IMR-90 (cell line): ENCODE results near the gene ACRBP. TPM values are rescaled to one million over a fixed set of nuclear protein-coding genes. Genes with fewer than 3 reads are reported as not detected.

Experiments
- ATAC-seq: fragments of 200-7000 bp; cut with Tn5 transposase; 2 replicates; pipeline ENCODE4 v1.9.1; 2020; ENCODE audit warnings: low read depth, mild to moderate bottlenecking, moderate library complexity
- BruUV-seq: library from RNA; stranded (reverse); fragments of 400-500 nt; replicated peaks from 2 replicates; lab custom pipeline; 2021; lab: Mats Ljungman, UMichigan
- CTCF ChIA-PET: fragments of 300-600 bp; formaldehyde crosslinking; extraction: SDS; loops from one replicate; lab custom pipeline; 2021; ENCODE audit warnings: antibody characterized with exemption; lab: Yijun Ruan, JAX
- POLR2A ChIA-PET: fragments of 300-600 bp; sonication (Branson Sonifier 250); formaldehyde crosslinking; loops from one replicate; lab custom pipeline; 2022; ENCODE audit warnings: antibody characterized with exemption; ENCODE audit not compliant: unreplicated experiment; lab: Charles Lee
- DNase-seq: peaks from one replicate; pipeline ENCODE4 v3.0.0; 2013
- H2AFZ ChIP-seq: replicated peaks from 2 replicates; pipeline ENCODE3; 2013; ENCODE audit warnings: low read length, mild to moderate bottlenecking; ENCODE audit not compliant: poor library complexity
- H2AK5ac ChIP-seq: 2 replicates; pipeline ENCODE4 v1.6.1; 2013; ENCODE audit warnings: low read depth, low read length, inconsistent platforms
- H2AK9ac ChIP-seq: replicated peaks from 2 replicates; pipeline ENCODE3; 2013; ENCODE audit warnings: mild to moderate bottlenecking, low read depth, low read length, moderate library complexity; ENCODE audit not compliant: poor library complexity
- H2BK120ac ChIP-seq: 2 replicates; pipeline ENCODE4 v1.6.1; 2013; ENCODE audit warnings: low read depth, low read length, inconsistent platforms
- H2BK15ac ChIP-seq: 3 replicates; pipeline ENCODE4 v1.6.1; 2013; ENCODE audit warnings: low read depth, low read length, inconsistent platforms
- H2BK20ac ChIP-seq: 2 replicates; pipeline ENCODE4 v1.6.1; 2013; ENCODE audit warnings: low read depth, mild to moderate bottlenecking, inconsistent platforms, low read length, moderate library complexity
- H2BK5ac ChIP-seq: 2 replicates; pipeline ENCODE4 v1.6.1; 2013; ENCODE audit warnings: mild to moderate bottlenecking, low read depth, low read length, inconsistent platforms; ENCODE audit not compliant: poor library complexity, severe bottlenecking
- H3K14ac ChIP-seq: replicated peaks from 2 replicates; pipeline ENCODE4 v1.6.1; 2013; ENCODE audit warnings: low read depth, low read length, inconsistent platforms
- H3K18ac ChIP-seq: 2 replicates; pipeline ENCODE4 v1.6.1; 2013; ENCODE audit warnings: low read depth, low read length, control low read depth
- H3K23ac ChIP-seq: 2 replicates; pipeline ENCODE4 v1.6.1; 2013; ENCODE audit warnings: low read depth, low read length, inconsistent platforms
- H3K27ac ChIP-seq: 2 replicates; pipeline ENCODE4 v1.5.1; 2013; ENCODE audit warnings: mild to moderate bottlenecking, control low read depth, low read length; ENCODE audit not compliant: insufficient read depth
- H3K27me3 ChIP-seq: 2 replicates; pipeline ENCODE4 v1.6.1; 2013; ENCODE audit warnings: low read length; ENCODE audit not compliant: control insufficient read depth, insufficient read depth
- H3K36me3 ChIP-seq: 2 replicates; pipeline ENCODE4 v1.6.1; 2013; ENCODE audit warnings: low read length, mixed read lengths; ENCODE audit not compliant: control insufficient read depth, insufficient read depth
- H3K4ac ChIP-seq: 2 replicates; pipeline ENCODE4 v1.6.1; 2013; ENCODE audit warnings: low read depth, low read length, inconsistent platforms
- H3K4me1 ChIP-seq: 2 replicates; pipeline ENCODE4 v1.6.1; 2013; ENCODE audit warnings: low read length, mixed read lengths; ENCODE audit not compliant: control insufficient read depth, insufficient read depth
- H3K4me2 ChIP-seq: 2 replicates; pipeline ENCODE4 v1.6.1; 2013; ENCODE audit warnings: low read depth, mild to moderate bottlenecking, control low read depth, low read length, moderate library complexity
- H3K4me3 ChIP-seq: 2 replicates; pipeline ENCODE4 v1.5.1; 2013; ENCODE audit warnings: low read depth, mild to moderate bottlenecking, control low read depth, low read length, moderate library complexity; ENCODE audit not compliant: insufficient read depth
- H3K56ac ChIP-seq: 2 replicates; pipeline ENCODE4 v1.6.1; 2013; ENCODE audit warnings: low read length, inconsistent platforms; ENCODE audit not compliant: insufficient read depth; ENCODE audit errors: extremely low read depth
- H3K79me1 ChIP-seq, 2 experiments: 2 replicates each; pipeline ENCODE4 v1.6.1; 2013; ENCODE audit warnings: low read length in 2 of 2, inconsistent platforms in 1 of 2, low read depth in 1 of 2
- H3K9ac ChIP-seq: 2 replicates; pipeline ENCODE4 v1.6.1; 2013; ENCODE audit warnings: low read depth, low read length, control low read depth
- H3K9me1 ChIP-seq: 2 replicates; pipeline ENCODE4 v1.6.1; 2013; ENCODE audit warnings: low read length, inconsistent platforms; ENCODE audit not compliant: insufficient read depth
- H3K9me3 ChIP-seq: 2 replicates; pipeline ENCODE4 v1.6.1; 2013; ENCODE audit warnings: low read length; ENCODE audit not compliant: control insufficient read depth, insufficient read depth
- H4K20me1 ChIP-seq: 2 replicates; pipeline ENCODE4 v1.6.1; 2013; ENCODE audit warnings: low read length, inconsistent platforms; ENCODE audit not compliant: insufficient read depth
- H4K5ac ChIP-seq: 2 replicates; pipeline ENCODE4 v1.6.1; 2013; ENCODE audit warnings: mild to moderate bottlenecking, low read depth, low read length, control low read depth
- H4K8ac ChIP-seq, 2 experiments: 2 replicates each; pipeline ENCODE4 v1.6.1; 2013; ENCODE audit warnings: low read depth in 2 of 2, low read length in 2 of 2, control low read depth in 1 of 2, inconsistent platforms in 1 of 2
- H4K91ac ChIP-seq: 2 replicates; pipeline ENCODE4 v1.6.1; 2013; ENCODE audit warnings: low read depth, low read length, inconsistent platforms; ENCODE audit not compliant: insufficient read depth
- CHD1 ChIP-seq: IDR thresholded peaks from 2 replicates; pipeline ENCODE4 v1.6.1; 2012; ENCODE audit warnings: low read depth, low read length, improper control_type of control experiment
- CTCF ChIP-seq: conservative IDR thresholded peaks from 2 replicates; pipeline ENCODE4 v1.5.1; 2012; ENCODE audit warnings: mild to moderate bottlenecking, low read depth, low read length, improper control_type of control experiment
- ELK1 ChIP-seq: fragments of 150-350 bp; IDR thresholded peaks from 2 replicates; pipeline ENCODE4 v1.6.1; 2016; ENCODE audit warnings: low read depth, mild to moderate bottlenecking, low read length, moderate library complexity, borderline replicate concordance
- FOS ChIP-seq: fragments of 150-350 bp; IDR thresholded peaks from 2 replicates; pipeline ENCODE4 v1.6.1; 2016; ENCODE audit warnings: low read depth, low read length
- MAFK ChIP-seq: IDR thresholded peaks from 2 replicates; pipeline ENCODE4 v1.6.1; 2012; ENCODE audit warnings: low read depth, low read length, improper control_type of control experiment
- MAZ ChIP-seq: IDR thresholded peaks from 2 replicates; pipeline ENCODE4 v1.6.1; 2012; ENCODE audit warnings: low read depth, mild to moderate bottlenecking, low read length, improper control_type of control experiment, moderate library complexity, borderline replicate concordance
- MXI1 ChIP-seq: IDR thresholded peaks from 2 replicates; pipeline ENCODE4 v1.6.1; 2012; ENCODE audit warnings: low read depth, mild to moderate bottlenecking, low read length, moderate library complexity, borderline replicate concordance
- RAD21 ChIP-seq: IDR thresholded peaks from 2 replicates; pipeline ENCODE4 v1.6.1; 2012; ENCODE audit warnings: low read length, improper control_type of control experiment
- RCOR1 ChIP-seq: IDR thresholded peaks from 2 replicates; pipeline ENCODE4 v1.6.1; 2012; ENCODE audit warnings: mild to moderate bottlenecking, low read length, improper control_type of control experiment; ENCODE audit not compliant: insufficient replicate concordance
- RFX5 ChIP-seq: IDR thresholded peaks from 2 replicates; pipeline ENCODE4 v1.8.0; 2012; ENCODE audit warnings: low read depth, mild to moderate bottlenecking, low read length, moderate library complexity
- SMC3 ChIP-seq: fragments of 150-350 bp; IDR thresholded peaks from 2 replicates; pipeline ENCODE4 v1.6.1; 2016; ENCODE audit warnings: low read depth, mild to moderate bottlenecking, antibody characterized with exemption, low read length, moderate library complexity
- USF2 ChIP-seq: fragments of 150-350 bp; IDR thresholded peaks from 2 replicates; pipeline ENCODE4 v1.6.1; 2017; ENCODE audit warnings: mild to moderate bottlenecking, antibody characterized with exemption, low read length, low read depth
- WGBS, 2 experiments: methylation state at CpG; one replicate each; pipeline versions ENCODE4 v1.1.5 to v1.1.7; 2013; ENCODE audit warnings: missing lambda C conversion rate in 2 of 2; ENCODE audit not compliant: insufficient read length in 1 of 2; ENCODE audit errors: extremely low coverage in 2 of 2; 5-methylcytosine and 5-hydroxymethylcytosine counted together
- dilution Hi-C: fragments of 300-500 bp; cut with HindIII; formaldehyde crosslinking; loops from one replicate; pipeline ENCODE4 v1.14.3; 2018; ENCODE audit warnings: low sequenced_read_pairs; ENCODE audit not compliant: unreplicated experiment
- in situ Hi-C: fragments of 300-500 bp; cut with MboI; formaldehyde crosslinking; loops from 3 replicates; pipeline ENCODE4 v1.14.3; 2019; ENCODE audit warnings: low sequenced_read_pairs, inconsistent platforms, mixed read lengths
- intact Hi-C: fragments of 100-400 bp; cut with micrococcal nuclease; formaldehyde crosslinking; loops from 2 replicates; pipeline ENCODE4 v1.10.0; 2022
- polyA plus RNA-seq, 3 experiments: library from polyadenylated mRNA; depleted of rRNA; stranded (reverse); fragments of >200 nt; gene quantifications; 2 replicates each; pipeline ENCODE4 v1.2.3, GENCODE V29; 2012; ENCODE audit warnings: low replicate concordance in 1 of 3
- total RNA-seq: library from RNA; depleted of rRNA; stranded (reverse); fragments of >200 nt; gene quantifications from 2 replicates; pipeline ENCODE4 v1.2.3, GENCODE V29; 2012

ACRBP gene
- total and polyA plus RNA-seq, 2 of the 4 experiments (the other 2 are of a cell fraction), result 0.38 TPM; not detected in 1

GRCh38 chr12:6630736-6631135, 16.5 kb downstream of the ACRBP start:
- no peaks in the 10 kb centered on the region for H4K20me1 ChIP-seq
- CTCF ChIA-PET, result interaction anchor here (0.8 kb wide), 1 partner anchor 17 kb away, joined by 4 read pairs; no protein-coding TSS in a partner anchor
- DNase-seq (no peak), ATAC-seq (no peak)
- H2BK120ac ChIP-seq, result no peak overlapping the region
- no peak overlapping the region for H4K91ac ChIP-seq
- H3K56ac ChIP-seq, result no peak overlapping the region
- H2BK20ac ChIP-seq, result no peak overlapping the region
- H3K23ac ChIP-seq, result no peak overlapping the region
- no peak overlapping the region for H3K4me3 ChIP-seq
- no peaks in the 10 kb centered on the region for H3K36me3 ChIP-seq
- no peak overlapping the region for H3K14ac ChIP-seq
- H4K8ac ChIP-seq, result no peak overlapping the region
- no peak overlapping the region for H2AK5ac ChIP-seq
- no peak overlapping the region for H2AK9ac ChIP-seq
- peaks cover 6% of the 10 kb centered on the region; the same call in 1 of the 2 replicates for H3K4me1 ChIP-seq
- no peak overlapping the region for H3K9ac ChIP-seq
- TF ChIP-seq SMC3 (no peak), MAZ (no peak), MAFK (no peak), CHD1 (no peak), MXI1 (no peak), CTCF (no peak), RFX5 (no peak), USF2 (no peak), RAD21 (no peak), RCOR1 (no peak), FOS (no peak), ELK1 (no peak)
- no peaks in the 10 kb centered on the region for H3K79me1 ChIP-seq
- POLR2A ChIA-PET, result no interaction called here
- no peak overlapping the region for H2AFZ ChIP-seq
- 56% methylated on average over 2 of the region's 5 CpGs; no CpG with 5 or more reads in 1 of the 2 experiments for WGBS, 2 experiments
- no peak overlapping the region for H2BK5ac ChIP-seq
- H2BK15ac ChIP-seq, result no peak overlapping the region
- H3K4me2 ChIP-seq, result no peak overlapping the region
- H3K27ac ChIP-seq, result no peak overlapping the region
- dilution Hi-C loops (no loop called here), intact Hi-C loops (no loop called here), in situ Hi-C loops (no loop called here)
- no peak overlapping the region for H3K18ac ChIP-seq
- no peaks in the 10 kb centered on the region for H3K9me1 ChIP-seq
- no peaks in the 10 kb centered on the region for H3K9me3 ChIP-seq
- no TSS peak for BruUV-seq
- H3K4ac ChIP-seq, result no peak overlapping the region
- H4K5ac ChIP-seq, result no peak overlapping the region
- 0 out of 2 replicates have a peak, but pooled peaks cover 2% of the 10 kb centered on the region for H3K27me3 ChIP-seq
